GM04504 (cell line): ENCODE data around the gene PRKCSH.
"Not testable (repeated sequence)": the region's sequence is repeated elsewhere in the genome, so short reads cannot be mapped to it uniquely, and the experiment has no call there.

Experiments
- DNase-seq: peaks from one replicate; pipeline ENCODE4 v3.0.0-alpha.2; 2012; ENCODE audit warnings: low read depth

The PRKCSH gene

GRCh38 chr19:11450570-11451326 is 15.3 kb downstream of the PRKCSH start:
- no peak for DNase-seq

- DNase-seq = no peak
Measured at GRCh38 chr19:11451327-11451870, 16.0 kb downstream of the PRKCSH start.

- no peak for DNase-seq
Measured at GRCh38 chr19:11451871-11452619, 16.6 kb downstream of the PRKCSH start.

- DNase-seq = no peak
Measured at GRCh38 chr19:11452620-11453310, 17.3 kb downstream of the PRKCSH start.

GRCh38 chr19:11453468-11454341 is 18.3 kb downstream of the PRKCSH start:
- DNase-seq = no peak

GRCh38 chr19:11455233-11455554 is 19.8 kb downstream of the PRKCSH start:
- DNase-seq = not testable (repeated sequence)

GRCh38 chr19:11456659-11457058 is 21.2 kb downstream of the PRKCSH start:
- DNase-seq = no peak

GRCh38 chr19:11457115-11457514 is 21.7 kb downstream of the PRKCSH start:
- DNase-seq = no peak

GRCh38 chr19:11457831-11458230 is 22.4 kb downstream of the PRKCSH start:
- DNase-seq = no peak

- DNase-seq = no peak
Measured at GRCh38 chr19:11458236-11458900, 22.9 kb downstream of the PRKCSH start.

GRCh38 chr19:11458912-11459311 is 23.5 kb downstream of the PRKCSH start:
- not testable (repeated sequence) for DNase-seq

- no peak for DNase-seq
Measured at GRCh38 chr19:11460207-11460606, 24.8 kb downstream of the PRKCSH start.

- no peak for DNase-seq
Measured at GRCh38 chr19:11461453-11461852, 26.0 kb downstream of the PRKCSH start.

- DNase-seq = no peak
Measured at GRCh38 chr19:11463391-11463790, 28.0 kb downstream of the PRKCSH start.

- DNase-seq = no peak
Measured at GRCh38 chr19:11464333-11465265, 29.2 kb downstream of the PRKCSH start.

GRCh38 chr19:11465600-11465999 is 30.2 kb downstream of the PRKCSH start:
- DNase-seq = no peak

GRCh38 chr19:11468266-11468845 is 32.9 kb downstream of the PRKCSH start:
- not testable (repeated sequence) for DNase-seq

- no peak for DNase-seq
Measured at GRCh38 chr19:11473725-11474124, 38.3 kb downstream of the PRKCSH start.

- not testable (repeated sequence) for DNase-seq
Measured at GRCh38 chr19:11475343-11475742, 39.9 kb downstream of the PRKCSH start.

- DNase-seq = no peak
Measured at GRCh38 chr19:11475861-11476260, 40.4 kb downstream of the PRKCSH start.
